LHCN-M2 (cell line): ENCODE data around the gene EPN1. TPM values are rescaled to one million over a fixed set of nuclear protein-coding genes. Genes with fewer than 3 reads are reported as not detected.

Source experiments
- DNase-seq: peaks from one replicate; pipeline ENCODE4 v3.0.0-alpha.2; 2012; ENCODE audit warnings: low read depth
- total RNA-seq: library from RNA; depleted of rRNA; stranded (reverse); fragments of >200 nt; gene quantifications from 2 replicates; pipeline ENCODE4 v1.2.3, GENCODE V29; 2014

Gene EPN1
- total RNA-seq, 1 experiment from 2014 or later = 126 TPM

GRCh38 chr19:55660404-55660803 lies 14.6 kb upstream of the EPN1 start:
- no peak for DNase-seq

GRCh38 chr19:55660991-55661390 lies 14.0 kb upstream of the EPN1 start:
- DNase-seq = no peak

- no peak for DNase-seq
These were observed 13.2 kb upstream of the EPN1 start for GRCh38 chr19:55661826-55662225.

- no peak for DNase-seq
These were observed 11.0 kb upstream of the EPN1 start for GRCh38 chr19:55663846-55664536.

GRCh38 chr19:55666343-55667005 lies 8.6 kb upstream of the EPN1 start:
- no peak for DNase-seq

- DNase-seq = no peak
These were observed 8.0 kb upstream of the EPN1 start for GRCh38 chr19:55667006-55667381.

GRCh38 chr19:55667511-55667910 lies 7.5 kb upstream of the EPN1 start:
- DNase-seq = no peak

- DNase-seq = no peak
These were observed 7.1 kb upstream of the EPN1 start for GRCh38 chr19:55667958-55668357.

- no peak for DNase-seq
These were observed 6.2 kb upstream of the EPN1 start for GRCh38 chr19:55668603-55669348.

- no peak for DNase-seq
These were observed 5.4 kb upstream of the EPN1 start for GRCh38 chr19:55669418-55670279.

- no peak for DNase-seq
These were observed 4.6 kb upstream of the EPN1 start for GRCh38 chr19:55670280-55671053.

GRCh38 chr19:55671054-55671378 lies 4.0 kb upstream of the EPN1 start:
- no peak for DNase-seq

GRCh38 chr19:55672418-55672817 lies 2.6 kb upstream of the EPN1 start:
- DNase-seq = peak; percentile 60

- DNase-seq = no peak
These were observed 1.6 kb upstream of the EPN1 start for GRCh38 chr19:55673465-55673864.

GRCh38 chr19:55673889-55674288 lies 1.1 kb upstream of the EPN1 start:
- DNase-seq = no peak

- DNase-seq = no peak
These were observed 576 bp upstream of the EPN1 start for GRCh38 chr19:55674459-55674840.

GRCh38 chr19:55675661-55676354 lies 782 bp downstream of the EPN1 start:
- no peak for DNase-seq

- DNase-seq = peak; percentile 26
These were observed 1.4 kb downstream of the EPN1 start for GRCh38 chr19:55676383-55676782.

- DNase-seq = no peak
These were observed 2.0 kb downstream of the EPN1 start for GRCh38 chr19:55676889-55677505.

- DNase-seq = no peak
These were observed 2.6 kb downstream of the EPN1 start for GRCh38 chr19:55677572-55678028.
